GM21529 (cell line): ENCODE data around the gene PEX3.

Source experiments
- ATAC-seq: cut with Tn5 transposase; IDR thresholded peaks from one replicate; pipeline ENCODE4 v1.9.1; 2021; ENCODE audit not compliant: unreplicated experiment

Gene PEX3, protein sequence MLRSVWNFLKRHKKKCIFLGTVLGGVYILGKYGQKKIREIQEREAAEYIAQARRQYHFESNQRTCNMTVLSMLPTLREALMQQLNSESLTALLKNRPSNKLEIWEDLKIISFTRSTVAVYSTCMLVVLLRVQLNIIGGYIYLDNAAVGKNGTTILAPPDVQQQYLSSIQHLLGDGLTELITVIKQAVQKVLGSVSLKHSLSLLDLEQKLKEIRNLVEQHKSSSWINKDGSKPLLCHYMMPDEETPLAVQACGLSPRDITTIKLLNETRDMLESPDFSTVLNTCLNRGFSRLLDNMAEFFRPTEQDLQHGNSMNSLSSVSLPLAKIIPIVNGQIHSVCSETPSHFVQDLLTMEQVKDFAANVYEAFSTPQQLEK

GRCh38 chr6:143450453-143451371, at the start of gene PEX3, which contains the start of gene ADAT2:
Gene PEX3 (plus strand): TSS chr6:143450805. CDS start chr6:143451043, 238 bp downstream.
Gene ADAT2 (minus strand): TSS chr6:143450695. CDS start chr6:143450658, 37 bp downstream.
- ATAC-seq = peak; percentile 93

- no peak for ATAC-seq
Observed at GRCh38 chr6:143401068-143401446, 49.5 kb upstream of the PEX3 start.

DNA sequence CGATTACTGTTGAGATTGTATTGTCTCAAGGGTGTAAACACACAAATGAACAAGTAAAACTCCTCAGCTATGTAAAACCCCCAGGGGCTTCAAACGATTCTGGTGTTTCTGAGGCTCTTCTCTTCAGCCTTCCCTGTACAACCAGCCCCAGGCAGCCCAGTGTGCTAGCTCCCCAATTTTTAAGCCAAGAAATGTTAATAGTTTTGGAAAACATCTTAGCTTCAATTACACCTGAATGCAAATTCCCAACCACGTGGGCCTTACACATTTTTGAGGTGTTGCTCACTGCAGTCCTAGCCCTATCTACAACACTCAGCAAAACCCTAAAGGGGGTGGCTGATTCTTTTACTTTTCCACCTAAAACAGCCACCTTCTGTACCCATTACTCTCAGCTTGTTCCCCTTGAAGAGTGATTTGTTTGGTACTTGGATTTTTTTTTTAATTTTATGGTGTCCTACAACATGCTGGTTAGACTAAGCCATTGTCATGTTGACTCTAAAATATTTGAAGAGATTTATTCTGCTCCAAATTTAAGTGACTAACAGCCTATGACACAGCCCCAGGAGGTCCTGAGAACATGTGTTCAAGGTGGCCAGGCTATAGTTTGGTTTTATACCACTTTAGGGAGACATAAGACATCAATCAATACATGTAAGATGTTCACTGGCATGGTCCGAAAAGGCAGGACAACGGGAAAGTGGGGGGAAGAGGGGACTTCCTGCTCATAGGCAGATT, 48.8 kb upstream of the PEX3 start:
- ATAC-seq = no peak

GRCh38 chr6:143402721-143403336, 47.8 kb upstream of the PEX3 start:
- no peak for ATAC-seq

DNA sequence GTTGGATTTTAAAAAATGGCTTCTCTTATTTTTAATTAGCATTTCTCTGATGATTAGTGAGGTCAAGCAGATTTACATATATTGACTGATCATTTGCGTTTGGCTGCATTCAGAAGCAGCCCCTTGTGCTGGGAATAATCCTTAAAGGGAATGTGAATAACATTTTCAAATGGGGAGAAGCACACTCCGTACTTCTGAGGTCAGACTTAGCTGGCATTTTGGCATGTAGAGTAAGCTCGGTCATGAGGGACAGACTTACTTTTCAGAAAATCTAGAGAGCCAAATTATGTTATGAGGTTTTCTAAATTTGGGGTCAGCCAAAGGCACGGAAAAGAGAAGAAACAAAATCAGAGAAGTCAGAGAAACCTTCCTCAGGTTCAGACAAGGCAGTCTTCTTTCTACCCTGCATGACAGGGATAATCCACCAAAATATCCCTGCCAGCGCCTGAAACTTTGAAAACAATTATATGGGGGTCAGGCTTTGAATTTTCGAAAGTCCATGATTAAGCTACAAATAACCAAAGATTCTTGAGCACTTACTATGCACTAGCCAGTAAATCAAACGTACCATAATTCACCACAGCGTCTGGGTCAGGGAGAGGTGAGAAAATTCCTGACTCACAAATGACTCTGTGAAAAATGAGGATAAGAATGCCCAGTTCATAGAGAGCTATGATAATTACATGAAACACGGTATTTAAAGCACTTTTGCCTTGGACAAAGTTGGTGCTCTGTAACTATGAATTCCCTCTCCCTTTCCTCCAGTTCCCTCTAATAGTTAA, 45.0 kb upstream of the PEX3 start:
- ATAC-seq = no peak

DNA sequence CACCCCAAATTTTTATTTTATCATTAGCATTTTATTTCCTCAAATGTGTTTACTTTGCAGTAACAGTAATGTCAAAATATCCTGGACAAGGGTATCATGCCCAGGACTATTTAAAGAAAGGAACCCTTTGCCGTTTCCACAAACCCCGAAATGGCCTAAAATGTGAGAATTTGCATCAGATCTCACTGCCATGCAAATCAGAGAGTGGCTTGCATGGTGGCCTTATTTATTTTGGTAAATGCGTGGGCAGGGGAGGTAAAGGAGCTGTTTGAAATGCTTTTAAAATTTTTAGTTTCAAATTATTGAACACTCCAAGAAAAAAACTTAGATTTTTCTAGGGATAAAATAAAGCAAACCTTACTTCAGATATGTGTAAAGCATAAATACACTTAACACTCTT, 43.9 kb upstream of the PEX3 start:
- ATAC-seq = peak; percentile 62

DNA sequence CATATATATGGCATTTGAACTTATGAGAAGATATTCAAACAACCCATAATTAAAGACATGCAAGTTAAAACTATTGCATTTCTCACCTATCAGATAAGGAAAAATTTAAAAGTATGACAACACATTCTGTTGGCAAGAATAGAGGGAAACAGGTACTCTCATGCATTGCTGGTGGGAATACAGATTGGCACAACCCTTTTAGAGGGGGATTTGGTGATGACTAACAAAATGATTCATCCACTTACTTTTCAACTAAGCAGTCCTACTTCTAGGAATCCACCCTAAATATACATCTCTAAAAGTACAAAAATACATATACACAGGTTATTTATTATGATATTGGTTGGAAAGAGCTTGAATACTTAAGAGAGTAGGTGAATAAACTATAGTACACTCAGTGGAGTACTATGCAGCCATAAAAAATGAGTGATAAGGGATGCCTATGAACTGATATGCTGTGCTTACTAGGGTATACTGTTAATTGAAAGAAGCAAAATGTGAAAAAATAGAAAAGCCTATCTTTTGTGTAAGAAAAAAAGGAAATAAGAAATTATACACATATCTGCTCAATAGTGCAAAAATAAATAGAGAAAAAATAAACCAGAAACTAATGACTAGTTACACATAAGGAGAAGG, 42.3 kb upstream of the PEX3 start:
- ATAC-seq = no peak

DNA sequence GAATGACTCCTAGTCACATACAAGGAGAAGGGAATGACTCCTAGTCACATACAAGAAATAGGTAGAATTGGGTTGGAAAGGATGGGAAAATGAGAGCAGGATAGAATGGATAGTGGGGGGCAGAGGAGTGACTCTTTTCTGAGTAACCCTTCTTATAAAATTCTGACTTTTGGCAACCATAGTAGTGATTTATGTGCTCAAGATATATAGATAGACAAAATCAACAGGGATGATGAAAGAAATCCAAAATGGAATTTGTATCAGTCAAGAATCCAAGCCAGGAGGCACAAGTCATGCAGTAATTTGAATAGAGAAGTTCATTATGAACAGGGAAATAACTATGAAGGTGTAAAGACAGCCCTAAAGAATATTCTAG, 41.8 kb upstream of the PEX3 start:
- no peak for ATAC-seq

DNA sequence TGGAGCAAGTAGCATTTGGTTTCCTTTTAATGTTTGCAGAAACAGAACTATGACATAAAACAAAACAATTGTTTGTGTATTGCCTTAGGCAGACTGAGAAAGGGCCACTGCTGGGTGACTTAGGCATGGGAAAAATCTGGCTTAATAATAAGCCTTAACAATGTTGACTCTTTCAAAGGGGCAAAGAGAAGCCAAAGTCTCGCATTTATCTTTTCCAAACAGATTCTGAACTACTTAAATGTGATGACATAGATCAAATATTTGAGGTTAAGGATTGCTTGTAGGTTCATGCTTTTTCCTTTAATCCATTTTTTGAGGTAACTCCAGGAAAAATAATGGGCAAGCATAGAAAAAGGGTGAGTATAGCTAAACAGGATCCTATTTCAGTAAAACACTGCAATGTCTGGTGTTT, 39.7 kb upstream of the PEX3 start:
- no peak for ATAC-seq

- ATAC-seq = no peak
Observed at GRCh38 chr6:143414769-143415168, 35.8 kb upstream of the PEX3 start.

GRCh38 chr6:143419526-143419925, 31.1 kb upstream of the PEX3 start:
- no peak for ATAC-seq

- no peak for ATAC-seq
Observed at GRCh38 chr6:143426026-143426425, 24.6 kb upstream of the PEX3 start.

DNA sequence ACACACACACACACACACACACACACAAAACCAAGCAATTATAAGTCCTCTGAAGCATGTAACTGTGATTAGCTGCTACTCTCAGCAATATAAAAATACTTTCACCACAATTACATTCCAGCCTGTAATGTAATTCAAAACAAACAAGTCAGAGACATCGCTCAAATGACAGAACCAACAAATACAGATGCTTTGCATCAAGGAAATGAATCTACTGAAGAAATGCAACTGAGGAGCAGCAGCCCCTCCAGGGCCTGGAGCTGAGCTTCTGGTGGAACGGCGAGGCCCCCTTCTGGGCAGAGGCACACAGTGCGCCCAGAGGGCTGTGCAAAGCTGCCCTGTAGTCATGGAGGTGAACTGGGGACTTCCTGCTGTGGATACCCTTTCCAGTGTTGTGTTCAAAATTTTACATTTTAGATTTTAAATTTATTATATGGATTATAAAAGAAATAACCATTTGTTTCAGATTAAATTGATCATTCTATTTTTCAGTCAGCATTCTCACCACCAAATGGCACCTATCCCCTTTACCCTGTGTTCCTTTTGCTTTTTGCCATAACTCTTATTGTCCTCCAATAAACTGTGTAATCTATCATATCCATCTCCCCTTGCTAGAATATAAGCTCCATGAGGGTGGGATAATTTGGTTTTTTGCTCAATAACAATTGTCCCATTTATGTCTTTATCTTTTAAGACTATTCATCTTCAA, 23.3 kb upstream of the PEX3 start:
- ATAC-seq = peak; percentile 100

GRCh38 chr6:143429970-143430369, 20.6 kb upstream of the PEX3 start:
- ATAC-seq = no peak

GRCh38 chr6:143431226-143431625, 19.4 kb upstream of the PEX3 start:
- ATAC-seq = no peak

GRCh38 chr6:143432588-143432987, 18.0 kb upstream of the PEX3 start:
- ATAC-seq = no peak

DNA sequence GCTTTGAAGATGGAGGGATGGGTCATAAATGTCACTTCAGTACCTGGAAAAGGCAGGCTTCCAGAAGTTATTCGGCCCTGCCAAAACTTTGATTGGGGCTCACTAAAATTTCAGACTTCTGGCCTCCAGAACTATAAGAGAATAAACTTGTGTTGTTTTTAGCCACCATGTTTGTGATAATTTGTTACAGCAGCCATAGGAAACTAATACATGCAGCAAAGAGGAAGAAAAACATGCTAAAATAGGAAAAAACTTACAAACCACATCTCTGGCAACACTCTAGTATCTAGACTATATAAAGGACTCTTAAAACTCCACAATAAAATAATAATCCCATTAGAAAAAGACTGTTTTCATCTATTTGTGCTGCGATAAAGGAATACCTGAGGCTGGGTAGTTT, 9.6 kb upstream of the PEX3 start:
- ATAC-seq = no peak

DNA sequence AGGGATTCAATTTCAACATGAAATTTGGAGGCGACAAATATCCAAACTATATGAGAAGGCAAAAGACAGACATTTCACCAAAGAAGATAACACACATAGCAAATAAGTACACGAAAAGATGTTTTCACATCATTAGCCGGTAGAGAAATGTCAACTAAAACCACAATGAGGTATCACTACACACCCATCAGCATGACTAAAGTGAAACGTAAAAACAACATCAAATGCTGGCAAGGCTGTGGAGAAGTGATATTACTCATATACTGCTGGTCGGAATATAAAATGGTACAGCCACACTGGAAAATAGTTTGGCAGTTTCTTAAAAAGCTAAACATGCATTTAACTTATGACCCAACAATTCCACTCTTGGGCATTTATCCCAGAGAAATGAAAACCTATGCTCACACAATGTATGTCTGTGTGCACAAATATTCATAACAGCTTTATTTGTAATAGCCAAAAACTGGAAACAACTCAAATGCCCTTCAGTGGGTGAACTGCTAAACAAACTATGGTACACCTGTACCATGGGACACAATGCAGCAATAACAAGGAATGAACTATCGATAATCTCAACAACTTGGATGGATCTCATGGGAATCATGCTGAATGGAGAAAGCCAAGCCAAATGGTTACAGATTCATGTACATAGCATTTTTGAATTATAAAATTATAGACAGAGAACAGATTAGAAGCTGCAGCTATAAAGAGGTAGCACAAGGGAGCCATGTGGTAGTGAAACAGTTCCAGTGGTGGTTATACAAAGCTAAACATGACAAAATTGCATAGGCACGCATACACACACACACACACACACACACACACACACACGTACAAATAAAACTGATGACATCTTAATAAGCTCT, 8.7 kb upstream of the PEX3 start:
- no peak for ATAC-seq
